Omental fat pad (tissue), 4 donors: Measurements from ENCODE around the gene ITGB1. TPM values are rescaled to one million over a fixed set of nuclear protein-coding genes. Genes with fewer than 3 reads are reported as not detected.
"Not testable (repeated sequence)": the region's sequence is repeated elsewhere in the genome, so short reads cannot be mapped to it uniquely, and the experiment has no call there.

Experiments
- ATAC-seq: fragments of 150-250 bp; one replicate; pipeline ENCODE4 v1.9.1; 2016; ENCODE audit warnings: mild to moderate bottlenecking, moderate library complexity; ENCODE audit not compliant: low FRiP score
- DNase-seq: peaks from one replicate; pipeline ENCODE4 v3.0.0-alpha.2; 2019; ENCODE audit warnings: low spot score
- total RNA-seq, 4 donors: library from RNA; depleted of rRNA; stranded (reverse); fragments of >200 nt; gene quantifications; one replicate each; pipeline ENCODE4 v1.1.0, GENCODE V29; 2016
- TF ChIP-seq, protein P1 (sequence below), 3 donors: fragments of 450-650 bp; IDR thresholded peaks; one replicate each; pipeline ENCODE4 v1.5.1; 2016 to 2017; ENCODE audit warnings: antibody characterized with exemption in 3 of 3, mild to moderate bottlenecking in 3 of 3, moderate library complexity in 2 of 3

The ITGB1 gene
- total RNA-seq, 4 donors from 2014 or later: 527 to 873 (median 677) TPM

DNA sequence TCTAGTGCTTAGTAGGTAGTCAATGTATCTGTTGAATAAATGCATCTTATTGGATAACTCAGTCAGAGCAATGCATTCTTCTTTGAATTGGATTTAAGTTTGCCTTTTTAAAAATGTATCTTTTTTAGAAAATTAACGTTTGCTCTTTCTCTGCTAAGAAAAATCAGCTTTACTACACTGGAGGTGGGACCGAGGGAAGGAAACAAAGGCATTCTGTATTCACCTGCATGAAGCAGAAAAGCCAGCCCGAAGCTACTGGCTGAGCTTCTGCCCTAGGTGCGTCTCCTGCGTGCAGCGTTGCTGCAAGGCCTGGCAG, 22.2 kb upstream of the ITGB1 start:
- TF ChIP-seq, protein P1, sequence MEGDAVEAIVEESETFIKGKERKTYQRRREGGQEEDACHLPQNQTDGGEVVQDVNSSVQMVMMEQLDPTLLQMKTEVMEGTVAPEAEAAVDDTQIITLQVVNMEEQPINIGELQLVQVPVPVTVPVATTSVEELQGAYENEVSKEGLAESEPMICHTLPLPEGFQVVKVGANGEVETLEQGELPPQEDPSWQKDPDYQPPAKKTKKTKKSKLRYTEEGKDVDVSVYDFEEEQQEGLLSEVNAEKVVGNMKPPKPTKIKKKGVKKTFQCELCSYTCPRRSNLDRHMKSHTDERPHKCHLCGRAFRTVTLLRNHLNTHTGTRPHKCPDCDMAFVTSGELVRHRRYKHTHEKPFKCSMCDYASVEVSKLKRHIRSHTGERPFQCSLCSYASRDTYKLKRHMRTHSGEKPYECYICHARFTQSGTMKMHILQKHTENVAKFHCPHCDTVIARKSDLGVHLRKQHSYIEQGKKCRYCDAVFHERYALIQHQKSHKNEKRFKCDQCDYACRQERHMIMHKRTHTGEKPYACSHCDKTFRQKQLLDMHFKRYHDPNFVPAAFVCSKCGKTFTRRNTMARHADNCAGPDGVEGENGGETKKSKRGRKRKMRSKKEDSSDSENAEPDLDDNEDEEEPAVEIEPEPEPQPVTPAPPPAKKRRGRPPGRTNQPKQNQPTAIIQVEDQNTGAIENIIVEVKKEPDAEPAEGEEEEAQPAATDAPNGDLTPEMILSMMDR (IDR thresholded peaks at IDR 0.05): no peak
- DNase-seq (no peak), ATAC-seq (no peak)

DNA sequence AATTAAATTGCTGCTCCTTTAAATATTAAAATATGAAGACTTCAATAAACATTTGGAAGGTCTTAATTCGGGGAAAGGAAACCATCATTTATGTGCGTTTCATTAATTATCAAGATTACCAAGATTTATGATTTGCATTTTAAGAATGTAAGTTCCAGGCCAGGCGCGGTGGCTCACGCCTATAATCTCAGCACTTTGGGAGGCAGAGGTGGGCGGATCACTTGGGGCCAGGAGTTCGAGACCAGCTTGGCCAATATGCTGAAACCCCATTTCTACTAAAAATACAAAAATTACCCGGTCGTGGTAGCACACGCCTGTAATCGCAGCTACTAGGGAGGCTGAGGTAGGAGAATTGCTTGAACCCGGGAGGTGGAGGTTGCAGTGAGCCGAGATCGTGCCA, 21.7 kb upstream of the ITGB1 start:
- not testable (repeated sequence) for DNase-seq, ATAC-seq

DNA sequence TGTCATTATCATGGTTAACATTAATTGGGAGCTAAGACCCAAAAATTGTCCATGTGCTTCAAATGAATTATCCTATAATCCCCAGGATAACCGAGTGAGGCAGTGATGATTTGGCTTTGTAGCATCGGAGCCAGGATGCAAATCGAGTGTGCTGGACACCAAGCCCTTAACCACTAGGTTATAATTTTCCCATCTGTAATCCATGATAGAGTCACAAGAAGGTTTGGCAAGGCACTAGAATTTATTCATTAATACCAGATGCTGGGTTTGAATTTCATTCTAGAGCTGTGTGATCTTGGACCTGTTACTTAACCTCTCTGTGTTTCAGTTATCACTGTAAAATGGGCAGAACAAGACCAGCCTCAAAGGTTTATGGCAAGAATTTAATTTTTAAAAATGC, 21.0 kb upstream of the ITGB1 start:
- no peak for ATAC-seq
- DNase-seq: no peak
- TF ChIP-seq, protein P1 (IDR thresholded peaks at IDR 0.05): no peak

DNA sequence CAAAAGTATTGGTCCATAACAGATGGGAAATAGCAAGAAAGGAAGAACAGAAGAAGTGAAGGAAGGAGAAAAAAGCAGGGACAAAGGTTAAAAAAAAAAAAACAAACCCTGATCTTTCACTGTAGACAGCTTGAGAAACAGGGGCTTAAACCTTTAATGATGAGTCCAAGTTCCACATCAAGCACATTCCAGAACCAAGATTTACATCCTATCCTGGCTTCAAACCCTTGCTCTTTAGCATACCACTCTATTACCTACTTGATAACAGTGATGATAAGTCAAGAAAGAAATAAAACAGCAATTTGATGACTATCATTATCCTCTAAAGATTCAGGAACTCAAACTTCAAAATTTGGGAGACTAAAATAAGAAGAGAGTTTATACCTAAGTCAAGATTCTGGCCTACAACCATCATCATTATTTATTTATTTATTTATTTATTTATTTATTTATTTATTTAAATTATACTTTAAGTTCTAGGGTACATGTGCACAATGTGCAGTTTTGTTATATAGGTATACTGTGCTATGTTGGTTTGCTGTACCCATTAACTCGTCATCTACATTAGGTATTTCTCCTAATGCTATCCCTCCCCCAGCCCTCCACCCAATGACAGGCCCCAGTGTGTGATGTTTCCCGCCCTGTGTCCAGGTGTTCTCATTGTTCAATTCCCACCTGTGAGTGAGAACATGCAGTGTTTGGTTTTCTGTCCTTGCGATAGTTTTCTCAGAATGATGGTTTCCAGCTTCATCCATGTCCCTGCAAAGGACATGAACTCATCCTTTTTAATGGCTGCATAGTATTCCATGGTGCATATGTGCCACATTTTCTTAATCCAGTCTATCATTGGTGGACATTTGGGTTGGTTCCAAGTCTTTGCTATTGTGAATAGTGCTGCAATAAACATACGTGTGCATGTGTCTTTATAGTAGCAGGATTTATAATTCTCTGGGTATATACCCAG, 20.1 kb upstream of the ITGB1 start:
- ATAC-seq, DNase-seq: not testable (repeated sequence)

DNA sequence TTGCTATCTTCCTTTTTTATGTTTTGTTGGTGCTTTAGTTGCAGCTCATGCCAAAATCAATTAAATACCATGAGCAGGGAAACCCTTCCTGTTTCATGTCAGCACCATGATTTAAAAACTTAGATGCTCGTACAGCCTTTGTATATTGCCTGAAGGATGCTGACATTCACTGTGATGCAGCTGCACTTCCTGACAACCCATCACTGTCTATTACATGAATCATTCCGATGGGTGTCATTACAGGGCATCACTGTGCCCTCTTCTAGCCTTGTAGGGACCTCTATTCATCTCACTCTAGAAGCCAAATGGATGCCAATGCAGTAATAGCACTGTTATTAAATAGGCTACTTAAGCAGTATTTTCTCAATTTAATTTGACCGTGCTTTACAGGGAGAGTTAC, 18.3 kb upstream of the ITGB1 start:
- no peak for ATAC-seq
- no peak for DNase-seq
- TF ChIP-seq, protein P1 (IDR thresholded peaks at IDR 0.05): no peak

DNA sequence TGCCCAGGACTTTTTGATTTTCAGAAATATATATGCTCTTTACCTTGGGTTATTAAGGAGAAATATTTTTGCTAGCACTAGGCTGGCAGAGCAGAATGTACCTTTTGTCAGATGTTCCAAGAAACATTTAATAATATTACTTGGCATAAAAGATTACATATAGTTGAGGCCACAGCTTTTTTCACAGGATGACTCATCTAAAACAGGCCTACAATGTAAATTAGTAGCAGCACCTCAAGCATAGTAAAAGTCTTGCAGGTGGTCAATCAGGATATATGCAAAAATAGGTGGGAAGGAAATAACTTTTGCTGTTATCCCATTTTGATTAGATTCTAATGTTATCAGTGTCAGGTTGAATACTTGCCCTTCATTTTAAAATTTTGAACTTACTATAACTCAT, 14.9 kb upstream of the ITGB1 start:
- TF ChIP-seq, protein P1 (IDR thresholded peaks at IDR 0.05): no peak
- no peak for DNase-seq
- ATAC-seq: no peak

DNA sequence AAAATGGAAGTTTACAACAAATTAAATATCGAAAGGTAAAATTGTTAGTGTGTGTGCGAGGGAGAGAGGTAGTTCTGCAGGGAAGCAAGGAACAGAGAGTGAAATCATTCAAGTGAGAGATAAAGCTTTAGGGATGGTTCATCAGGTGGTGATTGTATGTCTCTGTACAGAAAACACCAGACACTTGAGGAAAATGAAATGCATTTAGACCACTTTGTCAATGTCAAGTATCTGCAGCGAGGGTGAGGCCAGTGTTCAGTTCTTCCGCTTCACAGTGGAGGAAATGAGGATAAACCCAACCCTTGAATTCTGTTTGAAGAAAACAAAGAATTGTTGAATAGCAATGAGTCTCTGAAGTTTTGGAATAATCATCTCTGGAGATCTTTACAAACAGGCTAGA, 14.4 kb upstream of the ITGB1 start:
- TF ChIP-seq, protein P1 (IDR thresholded peaks at IDR 0.05): no peak
- DNase-seq (no peak), ATAC-seq (no peak)

DNA sequence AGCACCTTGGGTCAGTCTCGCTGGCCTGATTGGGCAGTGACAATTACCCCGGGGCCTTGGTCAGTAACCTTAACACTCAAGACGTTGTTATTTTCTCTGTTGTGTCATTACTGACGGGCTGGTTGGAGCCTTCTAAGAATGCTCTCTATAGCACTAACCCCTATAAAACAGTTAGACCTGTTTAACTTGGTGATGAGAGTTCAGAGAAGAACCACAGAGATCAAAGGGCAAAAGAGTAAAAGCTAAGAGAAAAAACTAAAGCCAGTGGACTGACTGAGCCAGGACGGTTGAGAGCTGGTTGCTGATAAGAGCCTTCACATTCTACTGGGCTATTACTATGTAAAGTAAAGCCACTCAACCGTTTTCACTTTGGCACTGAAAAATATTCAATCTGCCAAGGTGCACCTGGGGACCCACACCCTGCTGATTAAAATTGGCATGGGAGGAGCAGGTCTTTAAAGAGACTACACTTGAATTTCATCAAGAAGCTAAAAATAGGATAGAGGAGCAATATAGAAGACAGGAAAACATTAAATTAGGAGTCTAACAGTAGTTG, 13.6 kb upstream of the ITGB1 start:
- TF ChIP-seq, protein P1 (IDR thresholded peaks at IDR 0.05): no peak
- ATAC-seq: no peak
- DNase-seq: no peak
